Stomach (tissue), 4 donors: ENCODE data around the gene TSHR.

Experiments
- EP300 ChIP-seq: sonication (generic); formaldehyde crosslinking; IDR thresholded peaks from one replicate; pipeline ENCODE4 v1.6.1; 2017; ENCODE audit warnings: antibody characterized with exemption
- POLR2A ChIP-seq, 4 donors: fragments of 450-650 bp; IDR thresholded peaks; one replicate each; pipeline ENCODE4 v1.6.1; 2016; ENCODE audit warnings: antibody characterized with exemption in 4 of 4, control low read depth in 2 of 4, mild to moderate bottlenecking in 1 of 4, moderate library complexity in 1 of 4
- POLR2AphosphoS5 ChIP-seq, 3 donors: sonication (generic); formaldehyde crosslinking; IDR thresholded peaks; one replicate each; pipeline ENCODE4 v1.6.1; 2016; ENCODE audit warnings: antibody characterized with exemption in 3 of 3
- TF ChIP-seq, protein P1 (sequence below), 7 experiments: fragments of 450-650 bp in 4 of 7; fragments of 200-600 bp in 3 of 7; sonication (generic) in 3 of 7; IDR thresholded peaks; one replicate each; pipeline ENCODE4 v1.5.1; 2016 to 2019; ENCODE audit warnings: antibody characterized with exemption in 7 of 7, control low read depth in 2 of 7, mild to moderate bottlenecking in 1 of 7

DNA sequence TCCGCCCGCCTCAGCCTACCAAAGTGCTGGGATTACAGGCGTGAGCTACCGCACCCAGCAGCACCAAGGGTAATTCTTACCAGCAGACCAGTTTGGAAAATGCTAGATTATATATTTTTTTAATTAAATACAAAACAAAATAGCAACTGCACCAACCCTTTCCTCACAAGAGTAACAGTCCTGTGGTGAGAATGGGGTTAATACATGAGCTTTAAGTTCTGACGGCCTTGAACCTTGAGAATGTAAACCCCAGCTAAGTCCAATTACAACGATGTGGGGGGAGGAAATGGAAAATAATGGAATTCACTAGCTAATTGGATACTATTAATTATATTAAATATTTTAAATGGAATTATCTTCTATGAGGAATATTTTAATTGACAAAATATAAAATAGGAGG, 183.0 kb downstream of the TSHR start:
- TF ChIP-seq, protein P1, sequence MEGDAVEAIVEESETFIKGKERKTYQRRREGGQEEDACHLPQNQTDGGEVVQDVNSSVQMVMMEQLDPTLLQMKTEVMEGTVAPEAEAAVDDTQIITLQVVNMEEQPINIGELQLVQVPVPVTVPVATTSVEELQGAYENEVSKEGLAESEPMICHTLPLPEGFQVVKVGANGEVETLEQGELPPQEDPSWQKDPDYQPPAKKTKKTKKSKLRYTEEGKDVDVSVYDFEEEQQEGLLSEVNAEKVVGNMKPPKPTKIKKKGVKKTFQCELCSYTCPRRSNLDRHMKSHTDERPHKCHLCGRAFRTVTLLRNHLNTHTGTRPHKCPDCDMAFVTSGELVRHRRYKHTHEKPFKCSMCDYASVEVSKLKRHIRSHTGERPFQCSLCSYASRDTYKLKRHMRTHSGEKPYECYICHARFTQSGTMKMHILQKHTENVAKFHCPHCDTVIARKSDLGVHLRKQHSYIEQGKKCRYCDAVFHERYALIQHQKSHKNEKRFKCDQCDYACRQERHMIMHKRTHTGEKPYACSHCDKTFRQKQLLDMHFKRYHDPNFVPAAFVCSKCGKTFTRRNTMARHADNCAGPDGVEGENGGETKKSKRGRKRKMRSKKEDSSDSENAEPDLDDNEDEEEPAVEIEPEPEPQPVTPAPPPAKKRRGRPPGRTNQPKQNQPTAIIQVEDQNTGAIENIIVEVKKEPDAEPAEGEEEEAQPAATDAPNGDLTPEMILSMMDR (IDR thresholded peaks at IDR 0.05) = no peak
- TF ChIP-seq POLR2A (IDR thresholded peaks at IDR 0.05) (no peak), EP300 (no peak), POLR2AphosphoS5 (IDR thresholded peaks at IDR 0.05) (no peak)
